Measurements from ENCODE around the gene PRRG3. TPM values are rescaled to one million over a fixed set of nuclear protein-coding genes. Genes with fewer than 3 reads are reported as not detected.

PRRG3 gene
- total RNA-seq, 1 experiment from 2014 or later = not detected

DNA sequence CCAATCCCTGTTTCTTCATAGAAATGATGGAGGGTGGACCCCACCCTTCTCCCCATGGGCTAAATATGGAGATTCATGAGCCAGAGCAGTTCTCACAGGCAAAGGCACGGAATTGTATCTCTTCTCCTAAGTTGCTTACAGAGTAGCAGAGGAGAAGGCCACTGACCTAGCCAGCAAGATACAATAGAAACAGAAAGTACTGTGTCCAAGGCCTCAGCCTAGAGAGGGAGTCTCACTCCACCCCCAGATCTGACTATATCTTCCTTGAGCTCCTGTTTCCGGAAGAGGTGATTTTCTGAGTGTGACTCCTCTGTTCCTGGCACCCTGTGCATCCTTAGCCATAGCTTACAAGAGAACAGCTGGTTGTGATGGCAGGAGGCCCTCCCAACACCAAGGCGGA is 20.5 kb downstream of the PRRG3 start, which contains the start of gene FATE1:
Gene FATE1, plus strand, starts transcription at position 284 of the 400 bp plus-strand sequence. Its CDS starts 85 bp downstream, at position 369.
- H3K4me1 Mint-ChIP-seq (ENCODE audit: insufficient read depth, unreplicated experiment) = no peaks in the 10 kb centered on the region
- no peaks in the 10 kb centered on the region for H3K36me3 Mint-ChIP-seq (ENCODE audit: insufficient read depth, unreplicated experiment)
- TF ChIP-seq, protein P1, sequence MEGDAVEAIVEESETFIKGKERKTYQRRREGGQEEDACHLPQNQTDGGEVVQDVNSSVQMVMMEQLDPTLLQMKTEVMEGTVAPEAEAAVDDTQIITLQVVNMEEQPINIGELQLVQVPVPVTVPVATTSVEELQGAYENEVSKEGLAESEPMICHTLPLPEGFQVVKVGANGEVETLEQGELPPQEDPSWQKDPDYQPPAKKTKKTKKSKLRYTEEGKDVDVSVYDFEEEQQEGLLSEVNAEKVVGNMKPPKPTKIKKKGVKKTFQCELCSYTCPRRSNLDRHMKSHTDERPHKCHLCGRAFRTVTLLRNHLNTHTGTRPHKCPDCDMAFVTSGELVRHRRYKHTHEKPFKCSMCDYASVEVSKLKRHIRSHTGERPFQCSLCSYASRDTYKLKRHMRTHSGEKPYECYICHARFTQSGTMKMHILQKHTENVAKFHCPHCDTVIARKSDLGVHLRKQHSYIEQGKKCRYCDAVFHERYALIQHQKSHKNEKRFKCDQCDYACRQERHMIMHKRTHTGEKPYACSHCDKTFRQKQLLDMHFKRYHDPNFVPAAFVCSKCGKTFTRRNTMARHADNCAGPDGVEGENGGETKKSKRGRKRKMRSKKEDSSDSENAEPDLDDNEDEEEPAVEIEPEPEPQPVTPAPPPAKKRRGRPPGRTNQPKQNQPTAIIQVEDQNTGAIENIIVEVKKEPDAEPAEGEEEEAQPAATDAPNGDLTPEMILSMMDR (IDR thresholded peaks at IDR 0.05; ENCODE audit: unreplicated experiment) = no peak
- no peak within 1 kb of the TSS for H3K4me3 Mint-ChIP-seq (ENCODE audit: unreplicated experiment)
- no TSS peak for BruUV-seq (replicated peaks)
- ChIA-PET CTCF (interaction anchor here (0.6 to 0.8 kb wide), 3 partner anchors 12 to 1534 kb away, joined by 3 read pairs; no protein-coding TSS in a partner anchor), POLR2A (no interaction called here)
- no peak within 1 kb of the TSS for H3K27ac Mint-ChIP-seq (ENCODE audit: low read depth, unreplicated experiment)
- no peak for DNase-seq (ENCODE audit: unreplicated experiment)
- peaks cover 9% of the 10 kb centered on the region for H3K9me3 Mint-ChIP-seq (ENCODE audit: unreplicated experiment)
- intact Hi-C loops (cut with micrococcal nuclease) = no loop called here
- H3K27me3 Mint-ChIP-seq (ENCODE audit: insufficient read depth, unreplicated experiment) = peaks cover 15% of the 10 kb centered on the region

DNA sequence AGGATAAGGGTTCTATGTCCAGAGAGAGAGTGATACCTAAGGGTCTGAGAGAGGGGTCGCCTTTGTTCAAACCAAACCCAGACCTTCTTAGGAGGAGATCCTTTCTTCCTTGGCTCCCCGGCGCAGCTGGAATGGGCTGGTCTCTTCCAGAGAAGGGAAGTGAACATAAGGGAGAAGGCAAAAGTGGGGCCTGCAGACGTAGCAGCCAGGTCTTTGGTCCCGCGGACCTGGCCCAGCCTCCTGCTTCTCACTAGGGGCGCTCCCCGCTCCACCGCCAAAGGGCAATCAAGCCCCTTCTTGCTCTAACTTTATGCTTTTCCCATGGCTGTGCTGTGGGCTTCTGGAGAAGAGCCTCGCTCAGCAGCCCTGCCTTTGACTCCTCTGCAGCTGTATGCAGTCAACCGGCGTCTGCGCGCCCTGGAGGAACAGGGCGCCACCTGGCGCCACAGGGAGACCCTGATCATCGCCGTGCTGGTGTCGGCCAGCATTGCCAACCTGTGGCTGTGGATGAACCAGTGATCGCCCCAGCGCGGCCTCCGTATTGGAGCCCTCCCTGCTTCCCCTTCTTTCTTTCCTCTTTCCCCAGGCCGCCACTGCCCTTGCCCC is 27.1 kb downstream of the PRRG3 start:
- Mint-ChIP-seq H3K4me1 (ENCODE audit: insufficient read depth, unreplicated experiment) (no peaks in the 10 kb centered on the region), H3K27me3 (ENCODE audit: insufficient read depth, unreplicated experiment) (peaks cover 7% of the 10 kb centered on the region), H3K4me3 (ENCODE audit: unreplicated experiment) (no peak overlapping the region), H3K27ac (ENCODE audit: low read depth, unreplicated experiment) (no peak overlapping the region), H3K36me3 (ENCODE audit: insufficient read depth, unreplicated experiment) (no peaks in the 10 kb centered on the region), H3K9me3 (ENCODE audit: unreplicated experiment) (peaks cover 15% of the 10 kb centered on the region)
- TF ChIP-seq, protein P1 (IDR thresholded peaks at IDR 0.05; ENCODE audit: unreplicated experiment) = no peak
- POLR2A ChIA-PET = interaction anchor here (0.7 kb wide), 1 partner anchor 1088 kb away, joined by 3 read pairs; no protein-coding TSS in a partner anchor
- BruUV-seq (replicated peaks) = no TSS peak
- intact Hi-C loops (cut with micrococcal nuclease) = no loop called here
- no peak for DNase-seq (ENCODE audit: unreplicated experiment)
- CTCF ChIA-PET = no interaction called here

DNA sequence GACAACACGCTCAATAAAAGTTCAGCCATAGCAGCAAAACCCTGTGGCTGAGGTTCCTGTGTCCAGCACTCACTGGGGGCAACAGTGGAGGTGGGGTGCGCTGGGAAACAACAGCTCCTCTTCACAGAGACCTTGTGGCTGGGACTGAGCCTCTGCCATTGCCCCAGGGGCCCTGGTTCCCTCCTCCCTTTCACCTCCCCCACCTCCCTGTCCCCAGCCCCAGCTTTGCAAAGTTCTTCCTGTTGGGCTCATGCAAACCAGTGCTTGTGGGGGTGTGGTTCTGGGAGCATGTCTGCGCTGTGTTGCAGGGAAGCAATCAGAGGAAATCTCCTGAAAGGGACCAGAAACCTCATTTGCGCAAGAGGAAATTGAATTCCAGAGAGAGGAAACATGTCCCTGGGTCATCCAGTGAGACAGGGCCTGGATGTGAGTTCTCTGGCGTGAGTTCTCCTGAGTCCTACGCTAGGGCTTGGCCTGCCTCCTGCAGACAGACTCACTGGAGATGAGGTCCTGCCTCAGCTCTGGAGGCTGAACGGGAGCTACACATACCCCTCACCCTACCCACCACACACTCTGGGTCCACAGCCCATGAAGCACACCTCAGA is 28.0 kb downstream of the PRRG3 start:
- no TSS peak for BruUV-seq (replicated peaks)
- Mint-ChIP-seq H3K4me3 (ENCODE audit: unreplicated experiment) (no peak overlapping the region), H3K36me3 (ENCODE audit: insufficient read depth, unreplicated experiment) (no peaks in the 10 kb centered on the region), H3K27me3 (ENCODE audit: insufficient read depth, unreplicated experiment) (no peaks in the 10 kb centered on the region), H3K27ac (ENCODE audit: low read depth, unreplicated experiment) (no peak overlapping the region), H3K9me3 (ENCODE audit: unreplicated experiment) (peaks cover 8% of the 10 kb centered on the region), H3K4me1 (ENCODE audit: insufficient read depth, unreplicated experiment) (no peaks in the 10 kb centered on the region)
- DNase-seq (ENCODE audit: unreplicated experiment) = no peak
- TF ChIP-seq, protein P1 (IDR thresholded peaks at IDR 0.05; ENCODE audit: unreplicated experiment) = no peak
- ChIA-PET POLR2A (no interaction called here), CTCF (interaction anchor here (0.7 kb wide), 1 partner anchor 17 kb away, joined by 3 read pairs; no protein-coding TSS in a partner anchor)
- intact Hi-C loops (cut with micrococcal nuclease) = no loop called here

DNA sequence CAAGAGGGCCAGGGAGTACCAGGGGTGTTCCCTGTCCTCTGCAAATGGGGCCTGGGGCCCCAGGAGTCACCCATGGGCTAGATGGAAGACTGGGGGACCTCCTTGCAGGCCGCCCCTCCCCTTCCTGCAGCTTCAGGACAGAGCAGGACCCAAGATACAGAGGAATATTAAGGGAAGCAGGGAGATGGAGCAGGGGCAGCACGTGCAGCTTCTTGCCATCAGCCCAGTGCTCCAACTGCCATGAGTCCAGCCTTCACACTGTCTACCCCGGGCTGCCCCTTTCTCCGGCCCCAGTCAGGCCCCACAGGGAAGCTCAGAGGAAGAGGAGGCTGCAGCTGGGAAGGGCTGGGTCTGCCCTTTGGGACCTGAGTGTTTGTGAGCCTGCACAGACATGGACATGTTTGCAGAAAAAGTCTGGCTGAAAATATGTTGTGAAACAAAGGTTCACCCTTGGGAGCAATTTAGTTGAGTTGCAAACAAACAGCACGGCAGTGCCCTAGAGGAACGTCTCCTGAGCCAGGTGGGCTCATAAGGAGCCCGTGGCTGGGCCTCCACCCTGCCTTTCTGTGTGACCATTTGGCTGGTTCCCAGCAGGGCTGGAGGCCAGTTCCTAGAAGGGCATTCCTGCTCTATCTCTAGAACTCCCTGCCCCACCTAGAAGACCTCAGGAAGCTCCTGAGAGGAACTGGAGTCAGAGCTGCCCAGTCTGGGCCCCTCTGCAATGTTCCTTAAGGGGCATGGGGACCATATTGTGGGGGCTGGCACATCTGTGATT is 29.5 kb downstream of the PRRG3 start:
- Mint-ChIP-seq H3K36me3 (ENCODE audit: insufficient read depth, unreplicated experiment) (no peaks in the 10 kb centered on the region), H3K27ac (ENCODE audit: low read depth, unreplicated experiment) (no peak overlapping the region), H3K4me3 (ENCODE audit: unreplicated experiment) (no peak overlapping the region), H3K4me1 (ENCODE audit: insufficient read depth, unreplicated experiment) (no peaks in the 10 kb centered on the region), H3K9me3 (ENCODE audit: unreplicated experiment) (peaks cover 15% of the 10 kb centered on the region), H3K27me3 (ENCODE audit: insufficient read depth, unreplicated experiment) (no peaks in the 10 kb centered on the region)
- intact Hi-C loops (cut with micrococcal nuclease) = no loop called here
- POLR2A ChIA-PET = no interaction called here
- CTCF ChIA-PET = interaction anchor here (0.6 kb wide), 1 partner anchor 102 kb away, joined by 3 read pairs; no protein-coding TSS in a partner anchor
- TF ChIP-seq, protein P1 (IDR thresholded peaks at IDR 0.05; ENCODE audit: unreplicated experiment) = no peak
- no TSS peak for BruUV-seq (replicated peaks)
- DNase-seq (ENCODE audit: unreplicated experiment) = no peak
